Activated naive CD4-positive, alpha-beta T cell (primary cell): ENCODE results near the gene ADAMTS14.

ENCODE experiments used
- DNase-seq, 4 experiments: peaks; one replicate each; lab custom pipeline; 2025; lab: John Stamatoyannopoulos, UW

Gene ADAMTS14

GRCh38 chr10:70692043-70692603 lies 19.8 kb downstream of the ADAMTS14 start:
- no peak for DNase-seq

GRCh38 chr10:70693619-70694335 lies 21.5 kb downstream of the ADAMTS14 start:
- DNase-seq: no peak

GRCh38 chr10:70694418-70695141 lies 22.3 kb downstream of the ADAMTS14 start:
- no peak for DNase-seq

GRCh38 chr10:70695241-70696030 lies 23.1 kb downstream of the ADAMTS14 start:
- no peak for DNase-seq

- no peak for DNase-seq
These were observed 25.9 kb downstream of the ADAMTS14 start for GRCh38 chr10:70698211-70698610.

GRCh38 chr10:70699063-70699658 lies 26.9 kb downstream of the ADAMTS14 start:
- no peak for DNase-seq

- DNase-seq: no peak
These were observed 27.4 kb downstream of the ADAMTS14 start for GRCh38 chr10:70699659-70700174.

- DNase-seq: no peak
These were observed 30.0 kb downstream of the ADAMTS14 start for GRCh38 chr10:70702190-70702763.

GRCh38 chr10:70704211-70704610 lies 31.9 kb downstream of the ADAMTS14 start:
- no peak for DNase-seq

- DNase-seq: no peak
These were observed 33.0 kb downstream of the ADAMTS14 start for GRCh38 chr10:70705121-70705861.

GRCh38 chr10:70711177-70711576 lies 38.9 kb downstream of the ADAMTS14 start:
- no peak for DNase-seq

- DNase-seq: no peak
These were observed 39.6 kb downstream of the ADAMTS14 start for GRCh38 chr10:70711911-70712310.

GRCh38 chr10:70714245-70714644 lies 41.9 kb downstream of the ADAMTS14 start:
- no peak for DNase-seq

- DNase-seq: no peak
These were observed 42.6 kb downstream of the ADAMTS14 start for GRCh38 chr10:70714951-70715350.

GRCh38 chr10:70715853-70716795 lies 43.8 kb downstream of the ADAMTS14 start:
- DNase-seq: no peak

- DNase-seq: no peak
These were observed 50.6 kb downstream of the ADAMTS14 start for GRCh38 chr10:70722820-70723424.

- DNase-seq: no peak
These were observed 51.5 kb downstream of the ADAMTS14 start for GRCh38 chr10:70723771-70724170.

- no peak for DNase-seq
These were observed 54.7 kb downstream of the ADAMTS14 start for GRCh38 chr10:70726909-70727495.

GRCh38 chr10:70728328-70728727 lies 56.0 kb downstream of the ADAMTS14 start:
- no peak for DNase-seq
